ENCODE measurements around the gene NLRP14. TPM values are rescaled to one million over a fixed set of nuclear protein-coding genes. Genes with fewer than 3 reads are reported as not detected.

The NLRP14 gene
- total and polyA plus RNA-seq, 12 donors = 0.05 to 0.11 (median 0.11) TPM; not detected in 8

DNA sequence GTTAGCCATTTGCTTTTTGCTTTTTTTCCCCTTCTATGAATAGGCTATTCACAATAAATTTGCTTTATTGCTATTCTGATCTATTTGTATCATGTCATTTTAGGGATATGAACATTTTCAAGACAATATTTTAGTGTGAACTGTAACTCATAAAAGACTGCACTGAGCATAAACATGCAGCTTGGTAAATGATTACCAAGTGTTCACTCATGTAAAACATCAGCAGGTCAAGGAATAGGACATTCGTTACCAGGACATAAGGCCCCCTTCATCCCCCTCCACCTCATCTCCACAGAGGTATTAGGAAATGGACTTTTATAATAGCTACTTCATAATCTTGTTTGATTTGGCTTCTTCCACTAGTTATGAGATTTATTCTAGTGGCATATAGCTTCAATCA is 12.4 kb downstream of the NLRP14 start:
- no peak for DNase-seq
- WGBS, 4 donors = 0 to 20% (median 10%) methylated on average over 1 of the region's 1 CpG

DNA sequence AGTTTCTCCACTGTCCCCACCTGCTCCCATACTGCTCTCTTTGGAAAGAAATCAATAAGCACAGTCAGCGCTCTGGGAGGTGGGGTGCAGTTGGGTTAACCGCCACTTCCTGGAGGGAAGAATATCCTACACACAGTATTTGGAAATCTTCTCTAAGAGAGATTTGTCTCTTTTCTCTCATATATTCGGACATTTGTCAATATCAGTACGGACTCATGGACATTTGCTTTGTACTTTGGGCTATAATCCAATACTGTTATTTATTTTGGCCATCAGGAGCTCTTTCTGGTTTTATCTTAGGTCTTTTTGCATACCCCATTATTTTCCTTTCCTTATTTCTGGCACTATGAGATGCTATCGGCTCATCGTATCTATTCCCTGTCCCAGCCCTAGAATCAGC is 13.7 kb downstream of the NLRP14 start:
- Histone ChIP-seq H3K4me3 (no peak overlapping the region), H3K27ac (no peak overlapping the region), H3K27me3 (no peaks in the 10 kb centered on the region), H3K9me3 (replicated peaks in 1 of 3) (no peaks in the 10 kb centered on the region), H3K4me1 (replicated peaks in 1 of 2) (no peaks in the 10 kb centered on the region), H3K36me3 (replicated peaks in 1 of 2) (no peaks in the 10 kb centered on the region)
- TF ChIP-seq, protein P1, sequence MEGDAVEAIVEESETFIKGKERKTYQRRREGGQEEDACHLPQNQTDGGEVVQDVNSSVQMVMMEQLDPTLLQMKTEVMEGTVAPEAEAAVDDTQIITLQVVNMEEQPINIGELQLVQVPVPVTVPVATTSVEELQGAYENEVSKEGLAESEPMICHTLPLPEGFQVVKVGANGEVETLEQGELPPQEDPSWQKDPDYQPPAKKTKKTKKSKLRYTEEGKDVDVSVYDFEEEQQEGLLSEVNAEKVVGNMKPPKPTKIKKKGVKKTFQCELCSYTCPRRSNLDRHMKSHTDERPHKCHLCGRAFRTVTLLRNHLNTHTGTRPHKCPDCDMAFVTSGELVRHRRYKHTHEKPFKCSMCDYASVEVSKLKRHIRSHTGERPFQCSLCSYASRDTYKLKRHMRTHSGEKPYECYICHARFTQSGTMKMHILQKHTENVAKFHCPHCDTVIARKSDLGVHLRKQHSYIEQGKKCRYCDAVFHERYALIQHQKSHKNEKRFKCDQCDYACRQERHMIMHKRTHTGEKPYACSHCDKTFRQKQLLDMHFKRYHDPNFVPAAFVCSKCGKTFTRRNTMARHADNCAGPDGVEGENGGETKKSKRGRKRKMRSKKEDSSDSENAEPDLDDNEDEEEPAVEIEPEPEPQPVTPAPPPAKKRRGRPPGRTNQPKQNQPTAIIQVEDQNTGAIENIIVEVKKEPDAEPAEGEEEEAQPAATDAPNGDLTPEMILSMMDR (IDR thresholded peaks at IDR 0.05) = no peak
- TF ChIP-seq POLR2A (IDR thresholded peaks at IDR 0.05) = no peak
- intact Hi-C loops (cut with DNase I) = no loop called here
- DNase-seq = no peak
- WGBS, 4 donors = 70 to 80% (median 74%) methylated on average over 6 of the region's 6 CpGs

More for the DNA sequence above, 12.4 kb downstream of the NLRP14 start:
- no peak overlapping the region for H3K27ac ChIP-seq
- no peaks in the 10 kb centered on the region for H3K36me3 ChIP-seq (replicated peaks in 1 of 2)
- intact Hi-C loops (cut with DNase I) = no loop called here
- H3K9me3 ChIP-seq (replicated peaks in 1 of 3) = no peaks in the 10 kb centered on the region
- H3K4me1 ChIP-seq (replicated peaks in 1 of 2) = no peaks in the 10 kb centered on the region
- TF ChIP-seq, protein P1 (IDR thresholded peaks at IDR 0.05) = no peak
- TF ChIP-seq POLR2A (IDR thresholded peaks at IDR 0.05) = no peak
- no peak overlapping the region for H3K4me3 ChIP-seq
- H3K27me3 ChIP-seq = no peaks in the 10 kb centered on the region

DNA sequence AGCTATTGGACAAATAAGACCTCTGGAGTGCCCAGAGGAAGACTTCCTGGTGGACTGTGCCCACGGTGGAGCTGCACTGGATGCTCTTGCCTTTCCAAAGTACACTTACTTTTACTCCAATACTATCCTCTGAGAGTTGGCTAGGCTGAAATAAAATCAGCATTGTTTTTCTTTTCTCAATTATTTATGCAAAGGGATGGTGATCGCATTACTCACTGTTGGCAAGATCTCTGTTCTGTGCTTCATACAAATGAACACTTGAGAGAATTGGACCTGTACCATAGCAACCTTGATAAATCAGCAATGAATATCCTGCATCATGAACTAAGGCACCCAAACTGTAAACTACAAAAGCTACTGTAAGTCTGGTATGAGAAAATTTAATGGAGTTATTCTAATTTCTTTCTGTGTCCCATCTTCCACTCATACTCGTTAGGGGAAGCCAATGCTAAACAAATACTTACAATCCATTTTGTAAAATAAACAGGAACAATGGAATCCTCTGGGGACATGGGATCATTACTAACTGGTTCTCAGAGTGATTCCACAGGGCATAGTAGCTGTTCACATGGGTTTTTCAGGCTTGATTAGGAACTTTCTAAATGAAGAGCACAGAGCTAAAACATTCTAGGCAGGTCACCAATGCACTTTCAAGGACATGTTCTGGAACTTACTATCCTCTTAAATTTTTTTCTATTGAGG is 26.3 kb downstream of the NLRP14 start:
- TF ChIP-seq POLR2A (IDR thresholded peaks at IDR 0.05) = no peak
- TF ChIP-seq, protein P1 (IDR thresholded peaks at IDR 0.05) = no peak
- no peak overlapping the region for H3K4me3 ChIP-seq
- H3K27me3 ChIP-seq = no peaks in the 10 kb centered on the region
- H3K27ac ChIP-seq = no peak overlapping the region
- DNase-seq = no peak
- WGBS, 4 donors = 55 to 66% (median 60%) methylated on average over 3 of the region's 3 CpGs
- H3K9me3 ChIP-seq (replicated peaks in 1 of 3) = no peaks in the 10 kb centered on the region
- H3K36me3 ChIP-seq (replicated peaks in 1 of 2) = no peaks in the 10 kb centered on the region
- no peaks in the 10 kb centered on the region for H3K4me1 ChIP-seq (replicated peaks in 1 of 2)
- intact Hi-C loops (cut with DNase I) = no loop called here

DNA sequence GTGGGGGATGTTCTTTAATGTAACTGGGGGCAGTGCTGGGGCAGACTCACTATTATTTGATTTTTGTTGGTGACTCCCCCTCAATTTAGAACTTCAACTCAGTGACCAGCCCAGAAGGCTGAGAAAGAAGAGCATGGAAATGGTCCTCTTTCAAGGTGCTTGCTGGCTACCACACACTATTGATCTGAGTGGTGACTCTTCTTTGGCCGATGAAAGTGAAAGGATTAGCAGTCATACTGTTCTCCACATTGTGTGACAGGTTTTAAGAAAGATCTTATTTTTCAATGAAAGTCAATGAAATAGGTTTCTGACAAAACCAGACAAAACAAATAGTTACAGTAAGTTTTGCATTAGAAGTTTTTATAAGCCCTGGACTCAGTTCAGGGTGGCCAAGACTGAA is 29.9 kb downstream of the NLRP14 start:
- intact Hi-C loops (cut with DNase I) = no loop called here
- no peaks in the 10 kb centered on the region for H3K4me1 ChIP-seq (replicated peaks in 1 of 2)
- no peaks in the 10 kb centered on the region for H3K36me3 ChIP-seq (replicated peaks in 1 of 2)
- WGBS, 4 donors = 90 to 96% (median 93%) methylated on average over 1 of the region's 1 CpG
- no peaks in the 10 kb centered on the region for H3K27me3 ChIP-seq
- H3K27ac ChIP-seq = no peak overlapping the region
- no peak overlapping the region for H3K4me3 ChIP-seq
- DNase-seq = no peak
- TF ChIP-seq POLR2A (IDR thresholded peaks at IDR 0.05) = no peak
- TF ChIP-seq, protein P1 (IDR thresholded peaks at IDR 0.05) = no peak
- H3K9me3 ChIP-seq (replicated peaks in 1 of 3) = no peaks in the 10 kb centered on the region
